GM18909 (cell line): ENCODE measurements around the gene FBXO34.
"Not testable (repeated sequence)": the region's sequence is repeated elsewhere in the genome, so short reads cannot be mapped to it uniquely, and the experiment has no call there.

ENCODE experiments used
- ATAC-seq: cut with Tn5 transposase; IDR thresholded peaks from one replicate; pipeline ENCODE4 v1.9.1; 2021; ENCODE audit warnings: mild to moderate bottlenecking; ENCODE audit not compliant: unreplicated experiment, poor library complexity

The FBXO34 gene

GRCh38 chr14:55340482-55340881 is 69.3 kb downstream of the FBXO34 start:
- ATAC-seq = no peak

GRCh38 chr14:55341781-55342180 is 70.6 kb downstream of the FBXO34 start:
- no peak for ATAC-seq

- ATAC-seq = not testable (repeated sequence)
These were observed 73.5 kb downstream of the FBXO34 start for GRCh38 chr14:55344582-55345163.

GRCh38 chr14:55347040-55347439 is 75.8 kb downstream of the FBXO34 start:
- no peak for ATAC-seq

GRCh38 chr14:55347748-55348147 is 76.5 kb downstream of the FBXO34 start:
- ATAC-seq = no peak

GRCh38 chr14:55348766-55349453 is 77.7 kb downstream of the FBXO34 start:
- no peak for ATAC-seq

GRCh38 chr14:55349565-55349964 is 78.3 kb downstream of the FBXO34 start:
- ATAC-seq = no peak

GRCh38 chr14:55350461-55350860 is 79.2 kb downstream of the FBXO34 start:
- no peak for ATAC-seq

GRCh38 chr14:55351111-55351510 is 79.9 kb downstream of the FBXO34 start:
- ATAC-seq = no peak

GRCh38 chr14:55352201-55352600 is 81.0 kb downstream of the FBXO34 start:
- no peak for ATAC-seq

- no peak for ATAC-seq
These were observed 82.7 kb downstream of the FBXO34 start for GRCh38 chr14:55353686-55354467.

GRCh38 chr14:55354500-55354899 is 83.3 kb downstream of the FBXO34 start:
- no peak for ATAC-seq

- ATAC-seq = no peak
These were observed 84.7 kb downstream of the FBXO34 start for GRCh38 chr14:55355922-55356321.

- no peak for ATAC-seq
These were observed 85.7 kb downstream of the FBXO34 start for GRCh38 chr14:55356913-55357312.

GRCh38 chr14:55359307-55359706 is 88.1 kb downstream of the FBXO34 start:
- no peak for ATAC-seq

GRCh38 chr14:55361190-55361589 is 90.0 kb downstream of the FBXO34 start:
- no peak for ATAC-seq

- ATAC-seq = no peak
These were observed 95.0 kb downstream of the FBXO34 start for GRCh38 chr14:55366271-55366670.

- ATAC-seq = no peak
These were observed 99.7 kb downstream of the FBXO34 start for GRCh38 chr14:55370883-55371455.

GRCh38 chr14:55372423-55372822 is 101.2 kb downstream of the FBXO34 start:
- ATAC-seq = no peak

- ATAC-seq = no peak
These were observed 101.6 kb downstream of the FBXO34 start for GRCh38 chr14:55372825-55373224.
